ENCODE results near the gene APLN. TPM values are rescaled to one million over a fixed set of nuclear protein-coding genes. Genes with fewer than 3 reads are reported as not detected.

APLN gene
- total and polyA plus RNA-seq, 7 donors = 0.36 to 0.81 (median 0.47) TPM; not detected in 4

DNA sequence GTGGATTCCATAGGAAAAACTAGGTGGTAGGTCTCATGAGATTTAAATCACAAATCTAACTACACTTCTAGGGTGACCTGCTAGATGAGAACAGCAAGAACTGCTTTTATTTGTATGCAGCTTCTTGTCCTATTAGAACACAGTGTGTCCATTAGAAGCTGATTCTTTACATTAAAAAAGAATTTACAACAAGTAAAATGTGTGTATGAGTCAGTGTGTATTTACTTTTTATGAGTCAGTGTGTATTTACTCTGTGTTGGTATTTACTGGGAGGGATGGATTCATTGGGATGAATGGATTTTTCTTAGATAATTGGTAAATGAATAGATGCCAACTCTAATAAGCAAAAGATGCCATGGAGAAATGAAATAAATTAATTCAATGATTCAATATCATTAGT is 43.4 kb upstream of the APLN start:
- DNase-seq = no peak
- intact Hi-C loops (cut with DNase I) = no loop called here
- H3K4me3 ChIP-seq = no peak overlapping the region
- no peaks in the 10 kb centered on the region for H3K27me3 ChIP-seq
- H3K9me3 ChIP-seq = no peaks in the 10 kb centered on the region
- H3K4me1 ChIP-seq = no peaks in the 10 kb centered on the region
- no peak overlapping the region for H3K27ac ChIP-seq
- H3K36me3 ChIP-seq = no peaks in the 10 kb centered on the region
- no peak for TF ChIP-seq POLR2A (IDR thresholded peaks at IDR 0.05)
- no peak for TF ChIP-seq EP300 (IDR thresholded peaks at IDR 0.05)
- TF ChIP-seq POLR2AphosphoS5 (IDR thresholded peaks at IDR 0.05) = no peak
- no peak for TF ChIP-seq CTCF (IDR thresholded peaks at IDR 0.05)

GRCh38 chrX:129697204-129697829 is 42.6 kb upstream of the APLN start:
- 81 to 89% methylated on average over 9 of the region's 9 CpGs for WGBS, 2 donors
- intact Hi-C loops (cut with DNase I) = no loop called here
- Histone ChIP-seq H3K4me3 (no peak overlapping the region), H3K27ac (no peak overlapping the region), H3K4me1 (no peaks in the 10 kb centered on the region), H3K36me3 (no peaks in the 10 kb centered on the region), H3K27me3 (no peaks in the 10 kb centered on the region), H3K9me3 (no peaks in the 10 kb centered on the region)
- no peak for DNase-seq
- no peak for TF ChIP-seq EP300 (IDR thresholded peaks at IDR 0.05)
- no peak for TF ChIP-seq POLR2A (IDR thresholded peaks at IDR 0.05)
- no peak for TF ChIP-seq CTCF (IDR thresholded peaks at IDR 0.05)
- TF ChIP-seq POLR2AphosphoS5 (IDR thresholded peaks at IDR 0.05) = no peak

DNA sequence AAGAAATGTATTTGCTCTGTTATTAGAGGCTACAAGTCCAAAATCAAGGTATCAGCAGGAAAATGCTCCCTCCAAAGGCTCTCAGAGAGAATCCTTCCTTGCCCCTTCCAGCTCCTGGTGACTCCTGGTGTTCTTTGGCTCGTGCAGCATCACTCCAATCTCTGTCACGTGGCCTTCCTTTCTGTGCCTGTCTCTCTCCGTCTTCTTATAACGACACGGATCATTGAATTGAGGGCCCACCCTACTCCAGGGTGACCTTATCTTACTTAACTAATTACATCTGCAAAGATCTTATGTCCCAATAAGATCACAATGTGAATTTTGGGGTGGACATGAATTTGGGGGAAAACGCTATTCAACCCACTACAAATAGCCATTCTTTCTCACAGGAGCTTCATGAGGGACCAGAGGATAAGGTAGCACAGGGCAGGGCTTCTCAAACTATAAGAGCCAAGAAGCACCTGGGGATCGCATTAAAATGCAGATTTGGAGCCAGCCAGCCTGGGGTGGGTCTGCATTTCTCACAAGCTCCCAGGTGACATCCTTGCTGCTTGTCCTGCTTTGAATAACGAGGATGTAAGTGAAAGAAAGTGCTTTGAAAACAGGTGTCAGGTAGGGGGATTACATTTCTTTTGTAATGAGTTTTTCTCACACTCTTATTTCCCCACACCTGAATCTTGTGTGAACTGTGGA is 41.9 kb upstream of the APLN start:
- no peak overlapping the region for H3K4me3 ChIP-seq
- H3K27ac ChIP-seq = no peak overlapping the region
- no peak for DNase-seq
- no peak for TF ChIP-seq CTCF (IDR thresholded peaks at IDR 0.05)
- no peaks in the 10 kb centered on the region for H3K9me3 ChIP-seq
- no peaks in the 10 kb centered on the region for H3K36me3 ChIP-seq
- H3K4me1 ChIP-seq = no peaks in the 10 kb centered on the region
- 84% methylated on average over 8 of the region's 8 CpGs for WGBS, 2 donors
- H3K27me3 ChIP-seq = no peaks in the 10 kb centered on the region
- intact Hi-C loops (cut with DNase I) = no loop called here

- no peak for DNase-seq
- H3K9me3 ChIP-seq = no peaks in the 10 kb centered on the region
- intact Hi-C loops (cut with DNase I) = no loop called here
- no peaks in the 10 kb centered on the region for H3K27me3 ChIP-seq
- H3K36me3 ChIP-seq = no peaks in the 10 kb centered on the region
- H3K27ac ChIP-seq = no peak overlapping the region
- no peaks in the 10 kb centered on the region for H3K4me1 ChIP-seq
- TF ChIP-seq POLR2A (IDR thresholded peaks at IDR 0.05) = no peak
- no peak for TF ChIP-seq POLR2AphosphoS5 (IDR thresholded peaks at IDR 0.05)
- TF ChIP-seq EP300 (IDR thresholded peaks at IDR 0.05) = no peak
- no peak for TF ChIP-seq CTCF (IDR thresholded peaks at IDR 0.05)
- WGBS, 2 donors = 85 to 92% methylated on average over 8 of the region's 8 CpGs
- H3K4me3 ChIP-seq = no peak overlapping the region
These were observed 41.2 kb upstream of the APLN start for GRCh38 chrX:129695937-129696336.

- TF ChIP-seq EP300 (IDR thresholded peaks at IDR 0.05) (no peak), POLR2A (IDR thresholded peaks at IDR 0.05) (no peak), POLR2AphosphoS5 (IDR thresholded peaks at IDR 0.05) (no peak), CTCF (IDR thresholded peaks at IDR 0.05) (no peak)
- no peak for DNase-seq
- Histone ChIP-seq H3K27ac (no peak overlapping the region), H3K9me3 (no peaks in the 10 kb centered on the region), H3K36me3 (no peaks in the 10 kb centered on the region), H3K27me3 (no peaks in the 10 kb centered on the region), H3K4me1 (no peaks in the 10 kb centered on the region), H3K4me3 (no peak overlapping the region)
- WGBS, 2 donors = 58 to 75% methylated on average over 6 of the region's 6 CpGs
- intact Hi-C loops (cut with DNase I) = no loop called here
These were observed 40.8 kb upstream of the APLN start for GRCh38 chrX:129695535-129695934.

Data from sigmoid colon (tissue), 7 donors.